K562 (cell line): ENCODE data around the gene INO80D. TPM values are rescaled to one million over a fixed set of nuclear protein-coding genes. Genes with fewer than 3 reads are reported as not detected.
A peak's percentile ranks its signal among the peaks of the same experiment; 100 is the strongest.

ENCODE experiments used
- ATAC-seq: fragments of 200-7000 bp; cut with Tn5 transposase; 3 replicates; pipeline ENCODE4 v1.9.1; 2020; ENCODE audit warnings: moderate library complexity
- BruUV-seq: library from RNA; stranded (reverse); fragments of 400-500 nt; replicated peaks from 2 replicates; lab custom pipeline; 2021; lab: Mats Ljungman, UMichigan
- CTCF ChIA-PET: fragments of 300-600 bp; formaldehyde crosslinking; extraction: SDS; loops from one replicate; lab custom pipeline; 2021; ENCODE audit warnings: low intra/inter-chr PET ratio; lab: Yijun Ruan, JAX
- POLR2A ChIA-PET: fragments of 300-600, 350-650 bp; sonication (Branson Sonifier 250); formaldehyde crosslinking; extraction: SDS; loops from one replicate; lab custom pipeline; 2021; ENCODE audit warnings: antibody characterized with exemption, inconsistent platforms; lab: Yijun Ruan, JAX
- DNase-seq, 4 experiments: peaks; one replicate each; pipeline versions ENCODE4 v3.0.0 to v3.0.0-alpha.2; 2011 to 2018; ENCODE audit warnings: low spot score in 3 of 4, mixed read lengths in 3 of 4; ENCODE audit errors: extremely low read depth in 1 of 4
- FAIRE-seq: peaks from 2 replicates; lab custom pipeline; 2011; peaks lifted over from hg19 to GRCh38; lab: Jason Lieb, UNC
- H2AFZ ChIP-seq: 2 replicates; pipeline ENCODE4 v1.6.0; 2011; ENCODE audit warnings: low read depth, low read length, control low read depth, inconsistent platforms
- H3K27ac ChIP-seq: fragments of 200-600 bp; 3 replicates; pipeline ENCODE4 v1.8.0; 2011; ENCODE audit warnings: low read depth, mild to moderate bottlenecking, control low read depth, inconsistent platforms, low read length, moderate library complexity, mixed read lengths; ENCODE audit errors: extremely low read depth
- H3K27me3 ChIP-seq, 2 experiments: fragments of 300-600 bp in 1 of 2; 2 replicates in 1 of 2; 3 replicates in 1 of 2; pipeline versions ENCODE4 v1.6.0 to v1.8.0; 2011; ENCODE audit warnings: inconsistent platforms in 2 of 2, low read length in 2 of 2, mild to moderate bottlenecking in 1 of 2, mixed read lengths in 1 of 2, moderate library complexity in 1 of 2; ENCODE audit not compliant: control insufficient read depth in 2 of 2, insufficient read depth in 2 of 2
- H3K36me3 ChIP-seq: fragments of 300-600 bp; 3 replicates; pipeline ENCODE4 v1.8.0; 2011; ENCODE audit warnings: mild to moderate bottlenecking, low read length, inconsistent platforms; ENCODE audit not compliant: control insufficient read depth, insufficient read depth
- H3K4me1 ChIP-seq, 2 experiments: fragments of 200-600 bp in 1 of 2; replicated peaks in 1 of 2; 2 replicates in 1 of 2; 3 replicates in 1 of 2; pipeline versions ENCODE4 v1.5.1 to v1.8.0; 2011; ENCODE audit warnings: inconsistent platforms in 2 of 2, low read length in 2 of 2, mild to moderate bottlenecking in 1 of 2, mixed read lengths in 1 of 2, moderate library complexity in 1 of 2; ENCODE audit not compliant: control insufficient read depth in 2 of 2, insufficient read depth in 2 of 2
- H3K4me2 ChIP-seq: 2 replicates; pipeline ENCODE4 v1.6.1; 2011; ENCODE audit warnings: low read length, control low read depth, inconsistent platforms, mixed read lengths; ENCODE audit not compliant: insufficient read depth
- H3K4me3 ChIP-seq: fragments of 200-600 bp; sonication (generic), shearing (Covaris generic); 2 replicates; pipeline ENCODE4 v1.5.1; 2016; ENCODE audit warnings: control low read depth, inconsistent platforms
- H3K79me2 ChIP-seq: fragments of 200-600 bp; 3 replicates; pipeline ENCODE4 v1.8.0; 2011; ENCODE audit warnings: low read length, inconsistent platforms; ENCODE audit not compliant: control insufficient read depth, insufficient read depth
- H3K9ac ChIP-seq, 2 experiments: 2 replicates each; pipeline versions ENCODE4 v1.6.0 to v1.6.1; 2011; ENCODE audit warnings: low read depth in 2 of 2, low read length in 2 of 2, control low read depth in 1 of 2, inconsistent platforms in 1 of 2, mild to moderate bottlenecking in 1 of 2, mixed read lengths in 1 of 2; ENCODE audit not compliant: insufficient read depth in 1 of 2
- H3K9me1 ChIP-seq: one replicate; pipeline ENCODE4 v1.6.0; 2011; ENCODE audit warnings: inconsistent platforms, mild to moderate bottlenecking, low read length, moderate library complexity; ENCODE audit not compliant: control insufficient read depth, insufficient read depth
- H3K9me3 ChIP-seq: replicated peaks from 2 replicates; pipeline ENCODE4 v1.5.1; 2011; ENCODE audit warnings: low read depth, low read length, inconsistent platforms; ENCODE audit not compliant: control insufficient read depth, insufficient read depth
- H4K20me1 ChIP-seq: replicated peaks from 2 replicates; pipeline ENCODE4 v1.6.1; 2011; ENCODE audit warnings: low read length, inconsistent platforms, mixed read lengths; ENCODE audit not compliant: control insufficient read depth, insufficient read depth
- BCOR ChIP-seq: fragments of 450-650 bp; IDR thresholded peaks from 2 replicates; pipeline ENCODE4 v1.6.1; 2016
- EP300 ChIP-seq: IDR thresholded peaks from 2 replicates; pipeline ENCODE4 v1.6.1; 2012; ENCODE audit warnings: low read length, improper control_type of control experiment
- NCOA2 ChIP-seq, 2 experiments: fragments of 450-650 bp; IDR thresholded peaks; 2 replicates each; pipeline ENCODE4 v1.6.1; 2018; ENCODE audit warnings: mild to moderate bottlenecking in 2 of 2, moderate library complexity in 1 of 2; ENCODE audit not compliant: partially characterized antibody in 2 of 2
- RAD51 ChIP-seq: fragments of 450-650 bp; IDR thresholded peaks from 2 replicates; pipeline ENCODE4 v1.7.1; 2016; ENCODE audit warnings: low read depth, mild to moderate bottlenecking, borderline replicate concordance
- SETDB1 ChIP-seq: IDR thresholded peaks from one replicate; pipeline ENCODE4 v1.6.1; 2012; ENCODE audit warnings: low read length, control low read depth, inconsistent platforms
- ZKSCAN3 ChIP-seq: fragments of 250-450 bp; sonication (Bioruptor Pico); IDR thresholded peaks from 2 replicates; pipeline ENCODE4 v1.4.0; 2020
- WGBS: fragments of 100-300 bp; shearing (Covaris generic); methylation state at CpG from one replicate; pipeline ENCODE4 v1.1.6; 2016; ENCODE audit warnings: low coverage, mixed read lengths; ENCODE audit not compliant: insufficient coverage; ENCODE audit errors: missing lambda C conversion rate; 5-methylcytosine and 5-hydroxymethylcytosine counted together
- in situ Hi-C: fragments of 300-500 bp; cut with MboI; formaldehyde crosslinking; loops from 4 replicates; pipeline ENCODE4 v1.15.0; 2018; ENCODE audit warnings: inconsistent platforms, mixed read lengths
- intact Hi-C: fragments of 100-400 bp; cut with micrococcal nuclease; formaldehyde crosslinking; loops from 2 replicates; pipeline ENCODE4 v1.14.2; 2022
- polyA plus RNA-seq, 8 experiments: library from polyadenylated mRNA; depleted of rRNA in 4 of 8; stranded (reverse) in 5 of 8; unstranded in 3 of 8; fragments of >200 nt; fragmentation: Nextera tagmentation in 2 of 8; fragmentation: Illumina TruSeq in 1 of 8; extraction: Ambion mirVana in 2 of 8; extraction: Trizol in 1 of 8; gene quantifications; 2 replicates each; pipeline versions ENCODE4 v1.2.1 to v1.2.3, GENCODE V29; 2011 to 2014; ENCODE audit warnings: inconsistent platforms in 1 of 8, missing spikeins in 1 of 8
- total RNA-seq, 7 experiments: library from RNA; depleted of rRNA in 6 of 7; stranded (reverse); fragments of >200 nt in 6 of 7; fragmentation: Illumina TruSeq in 2 of 7; extraction: Trizol in 2 of 7; gene quantifications; 2 replicates each; pipeline versions ENCODE4 v1.2.1 to v1.2.3, GENCODE V29; 2011 to 2021; ENCODE audit warnings: low replicate concordance in 1 of 7
- TF ChIP-seq, protein P1 (sequence below): fragments of 250-450 bp; sonication (Bioruptor Pico); IDR thresholded peaks from 2 replicates; pipeline ENCODE4 v1.4.0; 2020; ENCODE audit warnings: mild to moderate bottlenecking, moderate library complexity
- TF ChIP-seq, protein P2 (sequence below), 3 experiments: IDR thresholded peaks in 2 of 3; conservative IDR thresholded peaks in 1 of 3; 2 replicates each; pipeline ENCODE4 v1.5.1; 2011 to 2012; ENCODE audit warnings: low read length in 3 of 3, mild to moderate bottlenecking in 3 of 3, control low read depth in 2 of 3, improper control_type of control experiment in 1 of 3, inconsistent platforms in 1 of 3, low read depth in 1 of 3, mixed read lengths in 1 of 3, moderate library complexity in 1 of 3; ENCODE audit not compliant: insufficient read depth in 2 of 3
- TF ChIP-seq, protein P3 (sequence below): IDR thresholded peaks from 2 replicates; pipeline ENCODE4 v1.6.1; 2016; ENCODE audit warnings: missing genetic modification characterization, missing compliant biosample characterization

Gene INO80D
- total and polyA plus RNA-seq, 9 of the 15 experiments (the other 6 are each of a cell fraction or from before 2014, with no cell fraction given) = 0.64 to 8.1 (median 2.9) TPM

GRCh38 chr2:206063635-206064034 is 22.3 kb downstream of the INO80D start (continued):
- TF ChIP-seq, protein P1, sequence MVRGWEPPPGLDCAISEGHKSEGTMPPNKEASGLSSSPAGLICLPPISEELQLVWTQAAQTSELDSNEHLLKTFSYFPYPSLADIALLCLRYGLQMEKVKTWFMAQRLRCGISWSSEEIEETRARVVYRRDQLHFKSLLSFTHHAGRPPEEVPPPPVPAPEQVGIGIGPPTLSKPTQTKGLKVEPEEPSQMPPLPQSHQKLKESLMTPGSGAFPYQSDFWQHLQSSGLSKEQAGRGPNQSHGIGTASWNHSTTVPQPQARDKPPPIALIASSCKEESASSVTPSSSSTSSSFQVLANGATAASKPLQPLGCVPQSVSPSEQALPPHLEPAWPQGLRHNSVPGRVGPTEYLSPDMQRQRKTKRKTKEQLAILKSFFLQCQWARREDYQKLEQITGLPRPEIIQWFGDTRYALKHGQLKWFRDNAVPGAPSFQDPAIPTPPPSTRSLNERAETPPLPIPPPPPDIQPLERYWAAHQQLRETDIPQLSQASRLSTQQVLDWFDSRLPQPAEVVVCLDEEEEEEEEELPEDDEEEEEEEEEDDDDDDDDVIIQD (CRISPR knock-in tag) = no peak
- TF ChIP-seq NCOA2 (IDR thresholded peaks at IDR 0.05; ENCODE audit: partially characterized antibody in 2 of 2) (no peak), BCOR (no peak), EP300 (no peak)

- WGBS = 72% methylated on average over 6 of the region's 7 CpGs
- in situ Hi-C loops = no loop called here
- Histone ChIP-seq H2AFZ (no peak overlapping the region), H3K27ac (no peak overlapping the region), H3K9me1 (peaks cover 2% of the 10 kb centered on the region), H3K9me3 (no peaks in the 10 kb centered on the region), H3K4me1 (no peaks in the 10 kb centered on the region; a peak in 2 of 5 replicates)
- intact Hi-C loops = no loop called here
- CTCF ChIA-PET = no interaction called here
- no peak for FAIRE-seq
- BruUV-seq = no TSS peak
- ATAC-seq = peak; percentile 86
- TF ChIP-seq SETDB1 (no peak), ZKSCAN3 (CRISPR knock-in tag) (no peak), RAD51 (peak; percentile 18; the same call in 1 of the 2 replicates)
- TF ChIP-seq, protein P2, sequence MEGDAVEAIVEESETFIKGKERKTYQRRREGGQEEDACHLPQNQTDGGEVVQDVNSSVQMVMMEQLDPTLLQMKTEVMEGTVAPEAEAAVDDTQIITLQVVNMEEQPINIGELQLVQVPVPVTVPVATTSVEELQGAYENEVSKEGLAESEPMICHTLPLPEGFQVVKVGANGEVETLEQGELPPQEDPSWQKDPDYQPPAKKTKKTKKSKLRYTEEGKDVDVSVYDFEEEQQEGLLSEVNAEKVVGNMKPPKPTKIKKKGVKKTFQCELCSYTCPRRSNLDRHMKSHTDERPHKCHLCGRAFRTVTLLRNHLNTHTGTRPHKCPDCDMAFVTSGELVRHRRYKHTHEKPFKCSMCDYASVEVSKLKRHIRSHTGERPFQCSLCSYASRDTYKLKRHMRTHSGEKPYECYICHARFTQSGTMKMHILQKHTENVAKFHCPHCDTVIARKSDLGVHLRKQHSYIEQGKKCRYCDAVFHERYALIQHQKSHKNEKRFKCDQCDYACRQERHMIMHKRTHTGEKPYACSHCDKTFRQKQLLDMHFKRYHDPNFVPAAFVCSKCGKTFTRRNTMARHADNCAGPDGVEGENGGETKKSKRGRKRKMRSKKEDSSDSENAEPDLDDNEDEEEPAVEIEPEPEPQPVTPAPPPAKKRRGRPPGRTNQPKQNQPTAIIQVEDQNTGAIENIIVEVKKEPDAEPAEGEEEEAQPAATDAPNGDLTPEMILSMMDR (IDR thresholded peaks at IDR 0.05 in 2 of 3, conservative IDR thresholded peaks at IDR 0.05 in 1 of 3; ENCODE audit: insufficient read depth in 2 of 3, low read depth in 1 of 3, low read length in 3 of 3) = 0 out of 6 replicates have a peak, but pooled peaks of 1 of the 3 experiments have one; percentile 20
- TF ChIP-seq, protein P3, sequence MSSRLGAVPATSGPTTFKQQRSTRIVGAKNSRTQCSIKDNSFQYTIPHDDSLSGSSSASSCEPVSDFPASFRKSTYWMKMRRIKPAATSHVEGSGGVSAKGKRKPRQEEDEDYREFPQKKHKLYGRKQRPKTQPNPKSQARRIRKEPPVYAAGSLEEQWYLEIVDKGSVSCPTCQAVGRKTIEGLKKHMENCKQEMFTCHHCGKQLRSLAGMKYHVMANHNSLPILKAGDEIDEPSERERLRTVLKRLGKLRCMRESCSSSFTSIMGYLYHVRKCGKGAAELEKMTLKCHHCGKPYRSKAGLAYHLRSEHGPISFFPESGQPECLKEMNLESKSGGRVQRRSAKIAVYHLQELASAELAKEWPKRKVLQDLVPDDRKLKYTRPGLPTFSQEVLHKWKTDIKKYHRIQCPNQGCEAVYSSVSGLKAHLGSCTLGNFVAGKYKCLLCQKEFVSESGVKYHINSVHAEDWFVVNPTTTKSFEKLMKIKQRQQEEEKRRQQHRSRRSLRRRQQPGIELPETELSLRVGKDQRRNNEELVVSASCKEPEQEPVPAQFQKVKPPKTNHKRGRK (tag) = no peak
- TF ChIP-seq, all 486 proteins: peak for 2
- no peak overlapping the region for H3K4me2 ChIP-seq
- no peaks in the 10 kb centered on the region for H4K20me1 ChIP-seq
- no peak overlapping the region for H3K4me3 ChIP-seq
- POLR2A ChIA-PET = no interaction called here
- H3K79me2 ChIP-seq = peaks cover 28% of the 10 kb centered on the region
- no peak overlapping the region for H3K9ac ChIP-seq
- peak in 1 of 4 experiments; percentile 20 for DNase-seq
- H3K36me3 ChIP-seq = peaks cover 16% of the 10 kb centered on the region; the same call in 2 of the 3 replicates
- H3K27me3 ChIP-seq = no peaks in the 10 kb centered on the region
These were observed 23.2 kb downstream of the INO80D start for GRCh38 chr2:206062724-206063123.
